GM12878 (cell line): ENCODE results near the gene SYT1.

Experiments
- CREM ChIP-seq: IDR thresholded peaks from 2 replicates; pipeline ENCODE4 v1.6.1; 2014; ENCODE audit warnings: antibody characterized with exemption, low read depth
- EZH2 ChIP-seq: IDR thresholded peaks from 2 replicates; pipeline ENCODE4 v1.6.1; 2012; ENCODE audit warnings: low read depth, mild to moderate bottlenecking, control low read depth, inconsistent platforms, low read length, borderline replicate concordance; ENCODE audit not compliant: control insufficient read depth
- MTA3 ChIP-seq: IDR thresholded peaks from 2 replicates; pipeline ENCODE4 v1.6.1; 2012; ENCODE audit warnings: low read length, inconsistent platforms, borderline replicate concordance
- SUZ12 ChIP-seq: fragments of 200-600 bp; sonication (generic); IDR thresholded peaks from one replicate; pipeline ENCODE4 v1.6.1; 2018; ENCODE audit warnings: antibody characterized with exemption, mild to moderate bottlenecking; ENCODE audit not compliant: unreplicated experiment
- TBL1XR1 ChIP-seq: IDR thresholded peaks from 2 replicates; pipeline ENCODE4 v1.6.1; 2012; ENCODE audit warnings: low read depth, low read length, improper control_type of control experiment
- ZBTB4 ChIP-seq: fragments of 450-650 bp; formaldehyde crosslinking; IDR thresholded peaks from 2 replicates; pipeline ENCODE4 v1.4.0; 2022; ENCODE audit warnings: mild to moderate bottlenecking, moderate library complexity
- TF ChIP-seq, protein P1 (sequence below): IDR thresholded peaks from 2 replicates; pipeline ENCODE4 v1.6.1; 2012; ENCODE audit warnings: low read length, inconsistent platforms

DNA sequence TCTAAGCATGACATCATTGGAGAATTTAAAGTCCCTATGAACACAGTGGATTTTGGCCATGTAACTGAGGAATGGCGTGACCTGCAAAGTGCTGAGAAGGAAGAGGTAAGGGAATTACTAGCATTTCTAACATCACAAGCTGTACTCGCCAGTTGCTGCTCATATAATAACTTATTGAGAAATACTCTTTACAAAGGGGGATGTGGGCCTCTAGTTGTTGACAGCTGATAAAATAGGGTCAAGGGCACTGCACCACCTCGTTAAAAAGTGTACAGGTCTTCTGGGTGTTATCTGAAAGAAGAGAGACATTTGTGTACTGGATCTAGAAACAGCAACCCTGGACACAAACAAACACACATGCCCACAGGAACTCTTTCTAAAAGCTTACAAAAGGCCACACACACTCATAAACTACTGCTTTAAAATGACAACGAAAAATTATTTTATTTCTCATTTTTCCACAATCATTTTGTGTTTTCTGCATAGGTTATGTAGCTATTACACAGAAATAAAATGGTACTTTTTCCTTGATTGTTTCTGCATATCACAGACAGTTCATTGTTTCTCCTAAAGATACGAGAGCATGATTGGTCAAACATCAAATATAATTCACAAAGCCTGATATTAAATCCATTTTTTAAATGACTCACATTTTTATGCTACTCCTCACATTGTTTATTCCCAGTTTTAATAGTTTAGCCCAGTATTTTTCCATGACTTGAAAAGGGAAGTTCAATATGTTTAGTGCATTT, 435.0 kb downstream of the SYT1 start:
- TF ChIP-seq, protein P1, sequence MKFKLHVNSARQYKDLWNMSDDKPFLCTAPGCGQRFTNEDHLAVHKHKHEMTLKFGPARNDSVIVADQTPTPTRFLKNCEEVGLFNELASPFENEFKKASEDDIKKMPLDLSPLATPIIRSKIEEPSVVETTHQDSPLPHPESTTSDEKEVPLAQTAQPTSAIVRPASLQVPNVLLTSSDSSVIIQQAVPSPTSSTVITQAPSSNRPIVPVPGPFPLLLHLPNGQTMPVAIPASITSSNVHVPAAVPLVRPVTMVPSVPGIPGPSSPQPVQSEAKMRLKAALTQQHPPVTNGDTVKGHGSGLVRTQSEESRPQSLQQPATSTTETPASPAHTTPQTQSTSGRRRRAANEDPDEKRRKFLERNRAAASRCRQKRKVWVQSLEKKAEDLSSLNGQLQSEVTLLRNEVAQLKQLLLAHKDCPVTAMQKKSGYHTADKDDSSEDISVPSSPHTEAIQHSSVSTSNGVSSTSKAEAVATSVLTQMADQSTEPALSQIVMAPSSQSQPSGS, result no peak
- no peak for TF ChIP-seq MTA3
- TF ChIP-seq CREM, result no peak
- no peak for TF ChIP-seq ZBTB4 (CRISPR knock-in tag)
- no peak for TF ChIP-seq EZH2
- no peak for TF ChIP-seq TBL1XR1
- TF ChIP-seq SUZ12, result no peak
